T follicular helper cell (primary cell): ENCODE results near the gene MAP3K10.
"Not testable (repeated sequence)": the region's sequence is repeated elsewhere in the genome, so short reads cannot be mapped to it uniquely, and the experiment has no call there.

Source experiments
- DNase-seq: peaks from one replicate; pipeline ENCODE4 v3.0.0-alpha.2; 2020; ENCODE audit warnings: low read depth

Gene MAP3K10

GRCh38 chr19:40217027-40217810 is 26.0 kb downstream of the MAP3K10 start:
- no peak for DNase-seq

GRCh38 chr19:40217934-40218890 is 27.0 kb downstream of the MAP3K10 start, which contains the start of gene TTC9B:
TSS of gene TTC9B (minus strand) at chr19:40218384. CDS start at chr19:40218381, 3 bp downstream.
- peak; percentile 29 for DNase-seq

GRCh38 chr19:40219029-40219428 is 27.8 kb downstream of the MAP3K10 start:
- DNase-seq: not testable (repeated sequence)

GRCh38 chr19:40219721-40220276 is 28.6 kb downstream of the MAP3K10 start:
- no peak for DNase-seq

GRCh38 chr19:40220674-40221073 is 29.4 kb downstream of the MAP3K10 start:
- DNase-seq: no peak

GRCh38 chr19:40221858-40222619 is 30.8 kb downstream of the MAP3K10 start:
- peak; percentile 66 for DNase-seq

GRCh38 chr19:40223135-40223822 is 32.1 kb downstream of the MAP3K10 start:
- peak; percentile 22 for DNase-seq

- no peak for DNase-seq
These were observed 33.3 kb downstream of the MAP3K10 start for GRCh38 chr19:40224342-40225150.

- DNase-seq: no peak
These were observed 34.4 kb downstream of the MAP3K10 start for GRCh38 chr19:40225440-40226305.

- no peak for DNase-seq
These were observed 37.1 kb downstream of the MAP3K10 start for GRCh38 chr19:40228346-40228745.

- DNase-seq: no peak
These were observed 37.6 kb downstream of the MAP3K10 start for GRCh38 chr19:40228863-40229262.

- no peak for DNase-seq
These were observed 38.3 kb downstream of the MAP3K10 start for GRCh38 chr19:40229484-40229883.

GRCh38 chr19:40229926-40230417 is 38.7 kb downstream of the MAP3K10 start:
- no peak for DNase-seq

GRCh38 chr19:40231057-40231456 is 39.8 kb downstream of the MAP3K10 start:
- DNase-seq: no peak

GRCh38 chr19:40231544-40232424 is 40.6 kb downstream of the MAP3K10 start:
- DNase-seq: no peak

- DNase-seq: no peak
These were observed 41.3 kb downstream of the MAP3K10 start for GRCh38 chr19:40232479-40232878.

GRCh38 chr19:40232949-40233810 is 42.0 kb downstream of the MAP3K10 start:
- no peak for DNase-seq
